Hepatocyte (in vitro differentiated cells): Measurements from ENCODE around the gene SAMD14. TPM values are rescaled to one million over a fixed set of nuclear protein-coding genes. Genes with fewer than 3 reads are reported as not detected.
A peak's percentile ranks its signal among the peaks of the same experiment; 100 is the strongest.

Source experiments
- DNase-seq: peaks from one replicate; pipeline ENCODE4 v3.0.0-alpha.2; 2016; ENCODE audit warnings: low spot score
- H2AFZ ChIP-seq: fragments of 200-600 bp; sonication (generic); 2 replicates; pipeline ENCODE4 v1.6.0; 2016; ENCODE audit warnings: antibody characterized with exemption, mild to moderate bottlenecking
- H3K27ac ChIP-seq: fragments of 200-600 bp; sonication (generic); 2 replicates; pipeline ENCODE4 v1.5.1; 2016; ENCODE audit warnings: mild to moderate bottlenecking
- H3K27me3 ChIP-seq: fragments of 200-600 bp; sonication (generic); 2 replicates; pipeline ENCODE4 v1.6.1; 2016
- H3K36me3 ChIP-seq: fragments of 200-600 bp; sonication (generic); replicated peaks from 2 replicates; pipeline ENCODE4 v1.5.1; 2016; ENCODE audit warnings: low read depth; ENCODE audit not compliant: insufficient read depth
- H3K4me1 ChIP-seq: fragments of 200-600 bp; sonication (generic); 2 replicates; pipeline ENCODE4 v1.5.1; 2016; ENCODE audit warnings: mild to moderate bottlenecking, moderate library complexity; ENCODE audit not compliant: insufficient read depth
- H3K4me2 ChIP-seq: fragments of 200-600 bp; sonication (generic); 2 replicates; pipeline ENCODE4 v1.6.0; 2016
- H3K4me3 ChIP-seq: fragments of 200-600 bp; sonication (generic); 2 replicates; pipeline ENCODE4 v1.5.1; 2016; ENCODE audit warnings: mild to moderate bottlenecking
- H3K79me2 ChIP-seq: fragments of 200-600 bp; sonication (generic); 2 replicates; pipeline ENCODE4 v1.6.0; 2017; ENCODE audit warnings: mild to moderate bottlenecking
- H3K9me2 ChIP-seq: fragments of 200-600 bp; sonication (generic); replicated peaks from 2 replicates; pipeline ENCODE4 v1.6.0; 2017; ENCODE audit warnings: mild to moderate bottlenecking; ENCODE audit not compliant: insufficient read depth
- H3K9me3 ChIP-seq: fragments of 200-600 bp; sonication (generic); 2 replicates; pipeline ENCODE4 v1.5.1; 2016; ENCODE audit warnings: low read depth, mild to moderate bottlenecking
- H4K20me1 ChIP-seq: fragments of 200-600 bp; sonication (generic); 2 replicates; pipeline ENCODE4 v1.6.0; 2016; ENCODE audit warnings: mild to moderate bottlenecking; ENCODE audit not compliant: insufficient read depth, poor library complexity, severe bottlenecking
- EZH2 ChIP-seq: fragments of 200-600 bp; sonication (generic); IDR thresholded peaks from 2 replicates; pipeline ENCODE4 v1.6.1; 2016; ENCODE audit warnings: antibody characterized with exemption, mild to moderate bottlenecking, borderline replicate concordance
- EZH2phosphoT487 ChIP-seq: fragments of 200-600 bp; sonication (generic); IDR thresholded peaks from one replicate; pipeline ENCODE4 v1.6.1; 2018; ENCODE audit warnings: antibody characterized with exemption, mild to moderate bottlenecking, low read depth, moderate library complexity; ENCODE audit not compliant: unreplicated experiment, severe bottlenecking
- WGBS: methylation state at CpG from one replicate; pipeline ENCODE4 v1.1.6; 2016; ENCODE audit warnings: low lambda C conversion rate; ENCODE audit errors: missing lambda C conversion rate; 5-methylcytosine and 5-hydroxymethylcytosine counted together
- polyA plus RNA-seq: library from polyadenylated mRNA; unstranded; fragments of >200 nt; fragmentation: Nextera tagmentation; extraction: Ambion mirVana; gene quantifications from 2 replicates; pipeline ENCODE4 v1.2.1, GENCODE V29; 2016
- total RNA-seq: library from RNA; depleted of rRNA; stranded (reverse); fragments of >200 nt; gene quantifications from 2 replicates; pipeline ENCODE4 v1.2.3, GENCODE V29; 2014
- TF ChIP-seq, protein P1 (sequence below): fragments of 200-600 bp; sonication (generic); IDR thresholded peaks from 2 replicates; pipeline ENCODE4 v1.5.1; 2016; ENCODE audit warnings: antibody characterized with exemption, mild to moderate bottlenecking; ENCODE audit not compliant: poor library complexity

The SAMD14 gene
- total and polyA plus RNA-seq, 2 experiments from 2014 or later: 3.1 to 4.2 TPM

DNA sequence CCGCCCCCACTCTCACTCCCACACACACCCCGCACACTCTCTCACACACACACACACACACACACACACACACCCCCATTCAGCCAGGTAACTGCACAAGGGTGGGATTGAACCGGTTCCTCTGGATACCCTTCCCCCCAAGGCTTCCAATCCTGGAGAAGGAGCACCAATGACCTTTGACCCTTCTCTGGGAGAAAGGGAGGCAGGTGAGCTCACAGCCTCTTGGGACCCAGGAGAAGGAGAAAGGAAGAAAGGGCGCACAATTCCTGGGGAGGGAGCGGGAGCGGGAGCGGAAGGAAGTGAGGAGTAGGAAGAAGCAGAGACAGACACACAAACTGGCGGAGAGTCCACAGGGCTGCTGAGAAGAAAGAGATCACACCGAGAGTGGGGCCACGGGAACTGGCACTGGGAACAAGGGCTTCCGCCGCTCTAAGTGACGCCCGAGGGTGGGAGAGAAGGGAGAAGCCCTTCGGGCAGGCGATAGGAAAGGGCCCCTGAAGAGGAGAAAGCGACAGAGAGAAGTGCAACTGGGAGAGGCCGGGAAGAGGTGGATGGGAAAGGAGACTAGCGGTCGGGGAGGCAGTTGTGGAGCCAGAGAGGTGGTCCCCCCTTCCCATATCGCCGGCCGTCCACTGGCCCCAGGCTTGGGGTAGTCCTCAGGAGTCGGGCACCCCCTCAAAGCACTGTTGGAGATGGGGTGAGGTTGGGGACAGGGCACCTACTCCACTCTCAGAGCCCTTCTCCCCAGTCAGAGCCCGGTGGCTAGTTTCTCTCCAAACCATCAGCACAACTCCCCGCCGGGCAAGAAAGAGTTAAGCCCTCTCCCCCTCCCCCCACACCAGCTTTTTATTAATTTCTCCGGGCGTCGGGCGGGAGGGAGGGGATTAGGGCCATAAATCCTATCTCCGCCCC is 1.3 kb downstream of the SAMD14 start:
- Histone ChIP-seq H3K27me3 (peaks cover 3% of the 10 kb centered on the region), H3K36me3 (no peaks in the 10 kb centered on the region), H3K4me1 (peaks cover 21% of the 10 kb centered on the region), H3K9me2 (no peaks in the 10 kb centered on the region), H3K27ac (peak overlapping the region; percentile 65), H3K9me3 (no peaks in the 10 kb centered on the region), H3K79me2 (no peaks in the 10 kb centered on the region), H2AFZ (peak overlapping the region; percentile 71), H4K20me1 (no peaks in the 10 kb centered on the region), H3K4me2 (peak overlapping the region; percentile 99), H3K4me3 (peak overlapping the region; percentile 58)
- TF ChIP-seq EZH2phosphoT487 (no peak), EZH2 (no peak)
- TF ChIP-seq, protein P1, sequence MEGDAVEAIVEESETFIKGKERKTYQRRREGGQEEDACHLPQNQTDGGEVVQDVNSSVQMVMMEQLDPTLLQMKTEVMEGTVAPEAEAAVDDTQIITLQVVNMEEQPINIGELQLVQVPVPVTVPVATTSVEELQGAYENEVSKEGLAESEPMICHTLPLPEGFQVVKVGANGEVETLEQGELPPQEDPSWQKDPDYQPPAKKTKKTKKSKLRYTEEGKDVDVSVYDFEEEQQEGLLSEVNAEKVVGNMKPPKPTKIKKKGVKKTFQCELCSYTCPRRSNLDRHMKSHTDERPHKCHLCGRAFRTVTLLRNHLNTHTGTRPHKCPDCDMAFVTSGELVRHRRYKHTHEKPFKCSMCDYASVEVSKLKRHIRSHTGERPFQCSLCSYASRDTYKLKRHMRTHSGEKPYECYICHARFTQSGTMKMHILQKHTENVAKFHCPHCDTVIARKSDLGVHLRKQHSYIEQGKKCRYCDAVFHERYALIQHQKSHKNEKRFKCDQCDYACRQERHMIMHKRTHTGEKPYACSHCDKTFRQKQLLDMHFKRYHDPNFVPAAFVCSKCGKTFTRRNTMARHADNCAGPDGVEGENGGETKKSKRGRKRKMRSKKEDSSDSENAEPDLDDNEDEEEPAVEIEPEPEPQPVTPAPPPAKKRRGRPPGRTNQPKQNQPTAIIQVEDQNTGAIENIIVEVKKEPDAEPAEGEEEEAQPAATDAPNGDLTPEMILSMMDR: no peak
- 11% methylated on average over 25 of the region's 32 CpGs for WGBS
- DNase-seq: peak; percentile 44

- Histone ChIP-seq H3K4me2 (peak overlapping the region; percentile 99), H4K20me1 (no peaks in the 10 kb centered on the region), H3K27ac (no peak overlapping the region), H3K4me1 (peaks cover 15% of the 10 kb centered on the region), H3K79me2 (no peaks in the 10 kb centered on the region), H2AFZ (no peak overlapping the region), H3K36me3 (no peaks in the 10 kb centered on the region), H3K9me3 (no peaks in the 10 kb centered on the region), H3K9me2 (no peaks in the 10 kb centered on the region), H3K27me3 (peaks cover 3% of the 10 kb centered on the region), H3K4me3 (no peak overlapping the region)
- no peak for DNase-seq
- TF ChIP-seq EZH2: no peak
- TF ChIP-seq, protein P1: no peak
- 71% methylated on average over 6 of the region's 6 CpGs for WGBS
These were observed 2.1 kb downstream of the SAMD14 start for GRCh38 chr17:50127697-50128361.

- no peaks in the 10 kb centered on the region for H4K20me1 ChIP-seq
- H3K36me3 ChIP-seq: no peaks in the 10 kb centered on the region
- no peak for DNase-seq
- TF ChIP-seq, protein P1: no peak
- no peak for TF ChIP-seq EZH2
- TF ChIP-seq EZH2phosphoT487: no peak
- H3K4me1 ChIP-seq: peaks cover 15% of the 10 kb centered on the region
- no peaks in the 10 kb centered on the region for H3K9me2 ChIP-seq
- 97% methylated on average over 4 of the region's 4 CpGs for WGBS
- H3K9me3 ChIP-seq: no peaks in the 10 kb centered on the region
- no peak overlapping the region for H3K4me2 ChIP-seq
- peaks cover 3% of the 10 kb centered on the region for H3K27me3 ChIP-seq
- H3K27ac ChIP-seq: no peak overlapping the region
- H2AFZ ChIP-seq: no peak overlapping the region
- H3K79me2 ChIP-seq: no peaks in the 10 kb centered on the region
- no peak overlapping the region for H3K4me3 ChIP-seq
These were observed 4.5 kb downstream of the SAMD14 start for GRCh38 chr17:50125420-50125997.
